Loucy (cell line): ENCODE data around the gene DCAF17.
"Not testable (repeated sequence)": the region's sequence is repeated elsewhere in the genome, so short reads cannot be mapped to it uniquely, and the experiment has no call there.

Experiments
- H2AFZ ChIP-seq: fragments of 200-600 bp; sonication (generic); 2 replicates; pipeline ENCODE4 v1.6.0; 2016; ENCODE audit warnings: antibody characterized with exemption, mild to moderate bottlenecking, low read length, moderate library complexity
- H3F3A ChIP-seq: fragments of 200-600 bp; 2 replicates; pipeline ENCODE4 v1.6.0; 2016; ENCODE audit warnings: antibody characterized with exemption, low read depth, mild to moderate bottlenecking
- H3K27me3 ChIP-seq: fragments of 200-600 bp; sonication (generic); 2 replicates; pipeline ENCODE4 v1.6.1; 2014; ENCODE audit warnings: low read length, mild to moderate bottlenecking; ENCODE audit not compliant: insufficient read depth, poor library complexity, severe bottlenecking
- H3K36me3 ChIP-seq: fragments of 200-600 bp; sonication (generic); 2 replicates; pipeline ENCODE4 v1.6.1; 2016; ENCODE audit warnings: low read length; ENCODE audit not compliant: insufficient read depth
- H3K4me1 ChIP-seq: fragments of 200-600 bp; sonication (generic); 2 replicates; pipeline ENCODE4 v1.5.1; 2014; ENCODE audit warnings: low read length, mild to moderate bottlenecking; ENCODE audit not compliant: insufficient read depth, poor library complexity, severe bottlenecking
- H3K4me2 ChIP-seq: fragments of 200-600 bp; sonication (generic); 2 replicates; pipeline ENCODE4 v1.6.0; 2014; ENCODE audit warnings: antibody characterized with exemption, low read length, low read depth, mild to moderate bottlenecking; ENCODE audit not compliant: poor library complexity, severe bottlenecking
- H3K4me3 ChIP-seq: fragments of 200-600 bp; sonication (generic); 2 replicates; pipeline ENCODE4 v1.5.1; 2014; ENCODE audit warnings: low read length, mild to moderate bottlenecking, mixed read lengths; ENCODE audit not compliant: poor library complexity, severe bottlenecking
- H3K79me2 ChIP-seq: fragments of 200-600 bp; sonication (generic); 2 replicates; pipeline ENCODE4 v1.6.1; 2014; ENCODE audit warnings: low read length; ENCODE audit not compliant: insufficient read depth
- H3K9ac ChIP-seq: fragments of 200-600 bp; sonication (generic); 2 replicates; pipeline ENCODE4 v1.6.0; 2014; ENCODE audit warnings: mild to moderate bottlenecking, low read depth, low read length, moderate library complexity; ENCODE audit not compliant: poor library complexity, severe bottlenecking
- H3K9me2 ChIP-seq: fragments of 200-600 bp; sonication (generic); replicated peaks from 2 replicates; pipeline ENCODE4 v1.6.1; 2016; ENCODE audit warnings: low read depth, low read length, mixed read lengths
- H3K9me3 ChIP-seq: fragments of 200-600 bp; sonication (generic); 2 replicates; pipeline ENCODE4 v1.6.1; 2014; ENCODE audit warnings: mild to moderate bottlenecking, antibody characterized with exemption, low read length, low read depth; ENCODE audit not compliant: insufficient read depth
- H4K20me1 ChIP-seq: fragments of 200-600 bp; sonication (generic); 2 replicates; pipeline ENCODE4 v1.6.0; 2014; ENCODE audit warnings: antibody characterized with exemption, low read length, mild to moderate bottlenecking; ENCODE audit not compliant: insufficient read depth, poor library complexity, severe bottlenecking
- EZH2phosphoT487 ChIP-seq: fragments of 200-600 bp; IDR thresholded peaks from 2 replicates; pipeline ENCODE4 v1.6.1; 2018; ENCODE audit warnings: antibody characterized with exemption, mild to moderate bottlenecking, moderate library complexity, borderline replicate concordance
- TF ChIP-seq, protein P1 (sequence below): fragments of 200-600 bp; sonication (generic); conservative IDR thresholded peaks from 2 replicates; pipeline ENCODE4 v1.5.1; 2014; ENCODE audit warnings: mild to moderate bottlenecking, antibody characterized with exemption, low read length

Gene DCAF17

GRCh38 chr2:171411214-171411613 lies 22.8 kb upstream of the DCAF17 start:
- H2AFZ ChIP-seq = no peak overlapping the region
- peaks cover 6% of the 10 kb centered on the region; the same call in 1 of the 2 replicates for H3F3A ChIP-seq
- peaks cover 72% of the 10 kb centered on the region for H3K4me1 ChIP-seq
- peaks cover 20% of the 10 kb centered on the region; the same call in 1 of the 2 replicates for H3K79me2 ChIP-seq
- no peak for TF ChIP-seq EZH2phosphoT487
- TF ChIP-seq, protein P1, sequence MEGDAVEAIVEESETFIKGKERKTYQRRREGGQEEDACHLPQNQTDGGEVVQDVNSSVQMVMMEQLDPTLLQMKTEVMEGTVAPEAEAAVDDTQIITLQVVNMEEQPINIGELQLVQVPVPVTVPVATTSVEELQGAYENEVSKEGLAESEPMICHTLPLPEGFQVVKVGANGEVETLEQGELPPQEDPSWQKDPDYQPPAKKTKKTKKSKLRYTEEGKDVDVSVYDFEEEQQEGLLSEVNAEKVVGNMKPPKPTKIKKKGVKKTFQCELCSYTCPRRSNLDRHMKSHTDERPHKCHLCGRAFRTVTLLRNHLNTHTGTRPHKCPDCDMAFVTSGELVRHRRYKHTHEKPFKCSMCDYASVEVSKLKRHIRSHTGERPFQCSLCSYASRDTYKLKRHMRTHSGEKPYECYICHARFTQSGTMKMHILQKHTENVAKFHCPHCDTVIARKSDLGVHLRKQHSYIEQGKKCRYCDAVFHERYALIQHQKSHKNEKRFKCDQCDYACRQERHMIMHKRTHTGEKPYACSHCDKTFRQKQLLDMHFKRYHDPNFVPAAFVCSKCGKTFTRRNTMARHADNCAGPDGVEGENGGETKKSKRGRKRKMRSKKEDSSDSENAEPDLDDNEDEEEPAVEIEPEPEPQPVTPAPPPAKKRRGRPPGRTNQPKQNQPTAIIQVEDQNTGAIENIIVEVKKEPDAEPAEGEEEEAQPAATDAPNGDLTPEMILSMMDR = no peak
- no peaks in the 10 kb centered on the region for H3K36me3 ChIP-seq
- no peaks in the 10 kb centered on the region for H3K27me3 ChIP-seq
- no peak overlapping the region for H3K4me3 ChIP-seq
- H3K9me3 ChIP-seq = no peaks in the 10 kb centered on the region
- peak overlapping the region; percentile 70 for H3K4me2 ChIP-seq
- H3K9me2 ChIP-seq = no peaks in the 10 kb centered on the region
- no peaks in the 10 kb centered on the region for H4K20me1 ChIP-seq
- H3K9ac ChIP-seq = no peak overlapping the region

DNA sequence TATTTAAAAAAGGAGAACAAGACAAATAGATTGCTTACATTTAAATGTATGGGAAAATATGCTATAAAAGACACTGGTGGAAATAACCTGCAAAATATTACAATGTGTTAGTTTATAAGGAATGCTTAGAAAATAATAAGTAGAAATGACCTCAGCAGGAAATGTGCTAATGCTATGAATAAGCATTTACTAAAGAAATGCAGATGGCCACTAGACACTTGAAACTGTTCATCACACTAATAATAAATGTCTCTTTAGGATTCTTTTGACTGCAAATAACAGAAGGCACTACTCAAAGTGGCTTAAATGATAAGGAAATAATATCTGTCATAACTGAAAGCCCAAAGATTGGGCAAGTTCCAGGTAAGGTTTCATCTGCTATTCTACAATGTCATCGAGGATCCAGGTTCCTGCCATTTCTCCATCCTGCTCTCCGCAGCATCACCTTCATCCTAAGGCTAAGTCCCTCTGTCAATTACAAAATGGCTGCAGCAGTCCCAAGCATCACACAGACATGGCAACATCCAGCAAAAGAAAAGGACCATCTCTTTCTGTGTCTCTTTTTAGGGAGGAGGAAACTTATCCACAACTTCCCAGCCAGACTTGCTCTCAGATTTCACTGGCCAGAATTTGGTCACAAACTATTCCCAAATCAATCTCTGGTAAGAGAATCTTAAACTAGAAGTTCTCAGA lies 22.1 kb upstream of the DCAF17 start:
- Histone ChIP-seq H3K9ac (no peak overlapping the region), H3K36me3 (no peaks in the 10 kb centered on the region), H3F3A (peaks cover 3% of the 10 kb centered on the region), H3K4me3 (no peak overlapping the region), H3K4me2 (peak overlapping the region; percentile 9), H4K20me1 (no peaks in the 10 kb centered on the region), H3K79me2 (peaks cover 20% of the 10 kb centered on the region; the same call in 1 of the 2 replicates), H3K4me1 (peaks cover 65% of the 10 kb centered on the region), H3K27me3 (no peaks in the 10 kb centered on the region), H2AFZ (no peak overlapping the region), H3K9me3 (no peaks in the 10 kb centered on the region), H3K9me2 (no peaks in the 10 kb centered on the region)
- TF ChIP-seq, protein P1 = no peak
- TF ChIP-seq EZH2phosphoT487 = no peak

DNA sequence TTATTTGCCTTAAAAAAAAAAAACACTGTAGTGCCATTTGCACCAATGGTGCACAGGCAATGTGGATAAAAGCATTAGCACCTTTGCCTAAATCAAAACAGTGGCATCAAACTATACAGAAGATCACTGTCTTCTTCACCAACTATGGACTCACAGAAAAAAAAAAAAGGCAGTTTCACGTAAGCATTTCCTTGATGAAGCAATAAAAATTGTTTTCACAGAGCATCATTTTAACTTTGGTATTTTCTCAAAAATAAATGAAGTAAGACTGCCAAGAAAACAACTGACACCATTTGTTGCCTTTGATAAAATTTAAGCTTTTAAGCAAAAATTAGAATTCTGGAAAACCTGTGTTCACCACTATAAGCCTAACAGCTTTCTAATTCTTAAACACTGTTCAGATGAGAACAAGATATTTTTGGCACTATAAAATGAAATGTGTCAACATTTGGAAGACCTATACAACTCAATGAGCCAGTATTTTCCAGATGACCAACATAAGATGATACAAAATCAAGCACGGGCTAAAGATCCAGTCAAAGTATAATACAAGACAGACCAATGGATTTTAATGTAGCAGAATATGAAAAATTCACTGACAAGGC lies 21.4 kb upstream of the DCAF17 start:
- TF ChIP-seq, protein P1 = no peak
- no peak for TF ChIP-seq EZH2phosphoT487
- peaks cover 20% of the 10 kb centered on the region; the same call in 1 of the 2 replicates for H3K79me2 ChIP-seq
- no peaks in the 10 kb centered on the region for H3K9me2 ChIP-seq
- peaks cover 58% of the 10 kb centered on the region for H3K4me1 ChIP-seq
- no peak overlapping the region for H3K4me3 ChIP-seq
- peak overlapping the region; percentile 9 for H3K4me2 ChIP-seq
- no peak overlapping the region for H2AFZ ChIP-seq
- no peak overlapping the region for H3K9ac ChIP-seq
- H3F3A ChIP-seq = peaks cover 3% of the 10 kb centered on the region
- H4K20me1 ChIP-seq = no peaks in the 10 kb centered on the region
- no peaks in the 10 kb centered on the region for H3K9me3 ChIP-seq
- H3K27me3 ChIP-seq = no peaks in the 10 kb centered on the region
- H3K36me3 ChIP-seq = no peaks in the 10 kb centered on the region

DNA sequence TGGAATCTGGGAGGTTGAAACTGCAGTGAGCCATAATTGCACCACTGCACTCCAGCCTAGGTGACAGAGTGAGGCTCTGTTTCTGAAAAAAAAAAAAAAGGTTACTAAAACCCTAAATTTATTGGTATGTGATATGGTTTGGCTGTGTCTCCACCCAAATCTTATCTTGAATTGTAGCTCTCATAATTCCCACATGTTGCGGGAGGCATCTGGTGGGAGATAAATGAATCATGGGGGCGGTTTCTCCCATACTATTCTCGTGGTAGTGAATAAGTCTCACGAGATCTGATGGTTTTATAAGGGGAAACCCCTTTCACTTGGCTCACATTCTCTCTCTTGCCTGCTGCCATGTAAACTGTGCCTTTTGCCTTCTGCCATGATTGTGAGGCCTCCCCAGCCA lies 19.4 kb upstream of the DCAF17 start:
- H3K79me2 ChIP-seq, H3K4me3 ChIP-seq, H3F3A ChIP-seq, H3K27me3 ChIP-seq, H3K9me2 ChIP-seq, H3K9ac ChIP-seq, H2AFZ ChIP-seq, H3K4me2 ChIP-seq, H3K9me3 ChIP-seq, H3K36me3 ChIP-seq, H4K20me1 ChIP-seq: not testable (repeated sequence)
- peaks cover 38% of the 10 kb centered on the region for H3K4me1 ChIP-seq
